ENCODE measurements around the gene SHISAL1. TPM values are rescaled to one million over a fixed set of nuclear protein-coding genes. Genes with fewer than 3 reads are reported as not detected.

Gene SHISAL1
- total and polyA plus RNA-seq, 9 donors = 0.33 to 4.5 (median 2.0) TPM

- Histone ChIP-seq H3K27me3 (no peaks in the 10 kb centered on the region), H3K4me1 (ENCODE audit: insufficient read depth) (peaks cover 1% of the 10 kb centered on the region), H3K4me3 (no peak overlapping the region), H3K27ac (no peak overlapping the region), H3K9me3 (no peaks in the 10 kb centered on the region), H3K36me3 (no peaks in the 10 kb centered on the region)
- DNase-seq = no peak
- TF ChIP-seq EP300 (IDR thresholded peaks at IDR 0.05) (no peak), CTCF (IDR thresholded peaks at IDR 0.05) (no peak), POLR2A (IDR thresholded peaks at IDR 0.05) (no peak)
- WGBS, 3 donors = 87 to 96% (median 95%) methylated on average over 6 of the region's 6 CpGs
- intact Hi-C loops (cut with DNase I) = no loop called here
These were observed 49.2 kb downstream of the SHISAL1 start for GRCh38 chr22:44263547-44263946.

- Histone ChIP-seq H3K9me3 (no peaks in the 10 kb centered on the region), H3K4me1 (ENCODE audit: insufficient read depth) (peaks cover 1% of the 10 kb centered on the region), H3K27ac (no peak overlapping the region), H3K4me3 (no peak overlapping the region), H3K36me3 (no peaks in the 10 kb centered on the region), H3K27me3 (no peaks in the 10 kb centered on the region)
- 53 to 61% (median 60%) methylated on average over 10 to 12 of the region's 12 CpGs for WGBS, 3 donors
- peak in 4 of 5 donors; percentile 22 to 72 (median 36) for DNase-seq
- no peak for TF ChIP-seq EP300 (IDR thresholded peaks at IDR 0.05)
- TF ChIP-seq POLR2A (IDR thresholded peaks at IDR 0.05) = no peak
- no peak for TF ChIP-seq CTCF (IDR thresholded peaks at IDR 0.05)
- intact Hi-C loops (cut with DNase I) = no loop called here
These were observed 50.7 kb downstream of the SHISAL1 start for GRCh38 chr22:44261861-44262595.

GRCh38 chr22:44261164-44261860 lies 51.4 kb downstream of the SHISAL1 start:
- no peak for TF ChIP-seq EP300 (IDR thresholded peaks at IDR 0.05)
- TF ChIP-seq POLR2A (IDR thresholded peaks at IDR 0.05) = no peak
- TF ChIP-seq CTCF (IDR thresholded peaks at IDR 0.05) = no peak
- Histone ChIP-seq H3K36me3 (no peaks in the 10 kb centered on the region), H3K27ac (no peak overlapping the region), H3K27me3 (no peaks in the 10 kb centered on the region), H3K4me3 (no peak overlapping the region), H3K9me3 (no peaks in the 10 kb centered on the region), H3K4me1 (ENCODE audit: insufficient read depth) (peaks cover 1% of the 10 kb centered on the region)
- peak in 2 of 5 donors; percentile 1 to 6 for DNase-seq
- intact Hi-C loops (cut with DNase I) = no loop called here
- WGBS, 3 donors = 66 to 82% (median 81%) methylated on average over 14 of the region's 14 CpGs

- Histone ChIP-seq H3K4me3 (no peak overlapping the region), H3K9me3 (no peaks in the 10 kb centered on the region), H3K4me1 (ENCODE audit: insufficient read depth) (peaks cover 1% of the 10 kb centered on the region), H3K27me3 (no peaks in the 10 kb centered on the region), H3K27ac (no peak overlapping the region), H3K36me3 (no peaks in the 10 kb centered on the region)
- intact Hi-C loops (cut with DNase I) = no loop called here
- WGBS, 3 donors = 85 to 88% (median 85%) methylated on average over 16 of the region's 16 CpGs
- peak in 2 of 5 donors; percentile 3 to 6 for DNase-seq
- TF ChIP-seq POLR2A (IDR thresholded peaks at IDR 0.05) (no peak), CTCF (IDR thresholded peaks at IDR 0.05) (no peak)
These were observed 52.3 kb downstream of the SHISAL1 start for GRCh38 chr22:44260216-44261035.

All from ovary (tissue), 9 donors.